IMR-90 (cell line): ENCODE measurements around the gene HS6ST2. TPM values are rescaled to one million over a fixed set of nuclear protein-coding genes. Genes with fewer than 3 reads are reported as not detected.

Source experiments
- ATAC-seq: fragments of 200-7000 bp; cut with Tn5 transposase; 2 replicates; pipeline ENCODE4 v1.9.1; 2020; ENCODE audit warnings: low read depth, mild to moderate bottlenecking, moderate library complexity
- BruUV-seq: library from RNA; stranded (reverse); fragments of 400-500 nt; replicated peaks from 2 replicates; lab custom pipeline; 2021; lab: Mats Ljungman, UMichigan
- CTCF ChIA-PET: fragments of 300-600 bp; formaldehyde crosslinking; extraction: SDS; loops from one replicate; lab custom pipeline; 2021; ENCODE audit warnings: antibody characterized with exemption; lab: Yijun Ruan, JAX
- POLR2A ChIA-PET: fragments of 300-600 bp; sonication (Branson Sonifier 250); formaldehyde crosslinking; loops from one replicate; lab custom pipeline; 2022; ENCODE audit warnings: antibody characterized with exemption; ENCODE audit not compliant: unreplicated experiment; lab: Charles Lee
- DNase-seq: peaks from one replicate; pipeline ENCODE4 v3.0.0; 2013
- H2AFZ ChIP-seq: replicated peaks from 2 replicates; pipeline ENCODE3; 2013; ENCODE audit warnings: low read length, mild to moderate bottlenecking; ENCODE audit not compliant: poor library complexity
- H2AK5ac ChIP-seq: 2 replicates; pipeline ENCODE4 v1.6.1; 2013; ENCODE audit warnings: low read depth, low read length, inconsistent platforms
- H2AK9ac ChIP-seq: replicated peaks from 2 replicates; pipeline ENCODE3; 2013; ENCODE audit warnings: mild to moderate bottlenecking, low read depth, low read length, moderate library complexity; ENCODE audit not compliant: poor library complexity
- H2BK120ac ChIP-seq: 2 replicates; pipeline ENCODE4 v1.6.1; 2013; ENCODE audit warnings: low read depth, low read length, inconsistent platforms
- H2BK15ac ChIP-seq: 3 replicates; pipeline ENCODE4 v1.6.1; 2013; ENCODE audit warnings: low read depth, low read length, inconsistent platforms
- H2BK20ac ChIP-seq: 2 replicates; pipeline ENCODE4 v1.6.1; 2013; ENCODE audit warnings: low read depth, mild to moderate bottlenecking, inconsistent platforms, low read length, moderate library complexity
- H2BK5ac ChIP-seq: 2 replicates; pipeline ENCODE4 v1.6.1; 2013; ENCODE audit warnings: mild to moderate bottlenecking, low read depth, low read length, inconsistent platforms; ENCODE audit not compliant: poor library complexity, severe bottlenecking
- H3K14ac ChIP-seq: replicated peaks from 2 replicates; pipeline ENCODE4 v1.6.1; 2013; ENCODE audit warnings: low read depth, low read length, inconsistent platforms
- H3K18ac ChIP-seq: 2 replicates; pipeline ENCODE4 v1.6.1; 2013; ENCODE audit warnings: low read depth, low read length, control low read depth
- H3K23ac ChIP-seq: 2 replicates; pipeline ENCODE4 v1.6.1; 2013; ENCODE audit warnings: low read depth, low read length, inconsistent platforms
- H3K27ac ChIP-seq: 2 replicates; pipeline ENCODE4 v1.5.1; 2013; ENCODE audit warnings: mild to moderate bottlenecking, control low read depth, low read length; ENCODE audit not compliant: insufficient read depth
- H3K27me3 ChIP-seq: 2 replicates; pipeline ENCODE4 v1.6.1; 2013; ENCODE audit warnings: low read length; ENCODE audit not compliant: control insufficient read depth, insufficient read depth
- H3K36me3 ChIP-seq: 2 replicates; pipeline ENCODE4 v1.6.1; 2013; ENCODE audit warnings: low read length, mixed read lengths; ENCODE audit not compliant: control insufficient read depth, insufficient read depth
- H3K4ac ChIP-seq: 2 replicates; pipeline ENCODE4 v1.6.1; 2013; ENCODE audit warnings: low read depth, low read length, inconsistent platforms
- H3K4me1 ChIP-seq: 2 replicates; pipeline ENCODE4 v1.6.1; 2013; ENCODE audit warnings: low read length, mixed read lengths; ENCODE audit not compliant: control insufficient read depth, insufficient read depth
- H3K4me2 ChIP-seq: 2 replicates; pipeline ENCODE4 v1.6.1; 2013; ENCODE audit warnings: low read depth, mild to moderate bottlenecking, control low read depth, low read length, moderate library complexity
- H3K4me3 ChIP-seq: 2 replicates; pipeline ENCODE4 v1.5.1; 2013; ENCODE audit warnings: low read depth, mild to moderate bottlenecking, control low read depth, low read length, moderate library complexity; ENCODE audit not compliant: insufficient read depth
- H3K56ac ChIP-seq: 2 replicates; pipeline ENCODE4 v1.6.1; 2013; ENCODE audit warnings: low read length, inconsistent platforms; ENCODE audit not compliant: insufficient read depth; ENCODE audit errors: extremely low read depth
- H3K79me1 ChIP-seq, 2 experiments: 2 replicates each; pipeline ENCODE4 v1.6.1; 2013; ENCODE audit warnings: low read length in 2 of 2, inconsistent platforms in 1 of 2, low read depth in 1 of 2
- H3K9ac ChIP-seq: 2 replicates; pipeline ENCODE4 v1.6.1; 2013; ENCODE audit warnings: low read depth, low read length, control low read depth
- H3K9me1 ChIP-seq: 2 replicates; pipeline ENCODE4 v1.6.1; 2013; ENCODE audit warnings: low read length, inconsistent platforms; ENCODE audit not compliant: insufficient read depth
- H3K9me3 ChIP-seq: 2 replicates; pipeline ENCODE4 v1.6.1; 2013; ENCODE audit warnings: low read length; ENCODE audit not compliant: control insufficient read depth, insufficient read depth
- H4K20me1 ChIP-seq: 2 replicates; pipeline ENCODE4 v1.6.1; 2013; ENCODE audit warnings: low read length, inconsistent platforms; ENCODE audit not compliant: insufficient read depth
- H4K5ac ChIP-seq: 2 replicates; pipeline ENCODE4 v1.6.1; 2013; ENCODE audit warnings: mild to moderate bottlenecking, low read depth, low read length, control low read depth
- H4K8ac ChIP-seq, 2 experiments: 2 replicates each; pipeline ENCODE4 v1.6.1; 2013; ENCODE audit warnings: low read depth in 2 of 2, low read length in 2 of 2, control low read depth in 1 of 2, inconsistent platforms in 1 of 2
- H4K91ac ChIP-seq: 2 replicates; pipeline ENCODE4 v1.6.1; 2013; ENCODE audit warnings: low read depth, low read length, inconsistent platforms; ENCODE audit not compliant: insufficient read depth
- FOS ChIP-seq: fragments of 150-350 bp; IDR thresholded peaks from 2 replicates; pipeline ENCODE4 v1.6.1; 2016; ENCODE audit warnings: low read depth, low read length
- WGBS, 2 experiments: methylation state at CpG; one replicate each; pipeline versions ENCODE4 v1.1.5 to v1.1.7; 2013; ENCODE audit warnings: missing lambda C conversion rate in 2 of 2; ENCODE audit not compliant: insufficient read length in 1 of 2; ENCODE audit errors: extremely low coverage in 2 of 2; 5-methylcytosine and 5-hydroxymethylcytosine counted together
- dilution Hi-C: fragments of 300-500 bp; cut with HindIII; formaldehyde crosslinking; loops from one replicate; pipeline ENCODE4 v1.14.3; 2018; ENCODE audit warnings: low sequenced_read_pairs; ENCODE audit not compliant: unreplicated experiment
- in situ Hi-C: fragments of 300-500 bp; cut with MboI; formaldehyde crosslinking; loops from 3 replicates; pipeline ENCODE4 v1.14.3; 2019; ENCODE audit warnings: low sequenced_read_pairs, inconsistent platforms, mixed read lengths
- intact Hi-C: fragments of 100-400 bp; cut with micrococcal nuclease; formaldehyde crosslinking; loops from 2 replicates; pipeline ENCODE4 v1.10.0; 2022
- polyA plus RNA-seq, 3 experiments: library from polyadenylated mRNA; depleted of rRNA; stranded (reverse); fragments of >200 nt; gene quantifications; 2 replicates each; pipeline ENCODE4 v1.2.3, GENCODE V29; 2012; ENCODE audit warnings: low replicate concordance in 1 of 3
- total RNA-seq: library from RNA; depleted of rRNA; stranded (reverse); fragments of >200 nt; gene quantifications from 2 replicates; pipeline ENCODE4 v1.2.3, GENCODE V29; 2012

HS6ST2 gene
- total and polyA plus RNA-seq, 2 of the 4 experiments (the other 2 are of a cell fraction), result not detected

DNA sequence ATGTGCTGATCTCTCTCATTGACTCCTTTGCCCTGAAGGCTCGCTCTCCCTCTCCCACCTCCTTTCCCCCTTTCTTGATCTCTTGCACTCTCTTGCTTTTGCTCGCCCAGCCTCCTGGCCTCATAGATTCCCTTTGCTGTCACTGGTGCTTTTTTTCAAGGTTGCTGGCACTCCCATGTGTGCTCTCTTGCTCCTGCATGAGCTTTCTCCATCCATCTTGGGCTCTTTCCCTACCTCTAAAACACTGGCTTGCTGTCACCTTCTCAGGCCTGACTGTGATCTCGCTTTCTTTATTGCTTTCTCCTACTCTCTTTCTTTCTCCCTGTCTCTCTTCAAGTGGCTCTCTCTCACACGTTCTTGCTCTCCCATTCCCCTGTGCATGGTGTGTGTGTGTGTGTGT is 202.0 kb downstream of the HS6ST2 start:
- H3K27ac ChIP-seq, result no peak overlapping the region
- in situ Hi-C loops, result no loop called here

More for the DNA sequence above, 202.0 kb downstream of the HS6ST2 start:
- H4K8ac ChIP-seq, result no peak overlapping the region
- no peak overlapping the region for H3K4me2 ChIP-seq
- no peak overlapping the region for H2BK120ac ChIP-seq
- no peak overlapping the region for H2BK15ac ChIP-seq
- no peaks in the 10 kb centered on the region for H3K36me3 ChIP-seq
- no peak overlapping the region for H2AK5ac ChIP-seq
- 33% methylated on average over 2 of the region's 4 CpGs; no CpG with 5 or more reads in 1 of the 2 experiments for WGBS, 2 experiments
- H4K5ac ChIP-seq, result no peak overlapping the region
- no peak overlapping the region for H3K14ac ChIP-seq
- no peaks in the 10 kb centered on the region for H3K79me1 ChIP-seq
- H4K20me1 ChIP-seq, result no peaks in the 10 kb centered on the region
- H3K9me3 ChIP-seq, result no peaks in the 10 kb centered on the region
- intact Hi-C loops (no loop called here), dilution Hi-C loops (no loop called here)
- no peak overlapping the region for H3K18ac ChIP-seq
- ChIA-PET CTCF (no interaction called here), POLR2A (no interaction called here)
- no peak for DNase-seq
- H3K4ac ChIP-seq, result no peak overlapping the region
- no peaks in the 10 kb centered on the region for H3K9me1 ChIP-seq
- no peak overlapping the region for H3K23ac ChIP-seq
- TF ChIP-seq FOS, result no peak
- no peak overlapping the region for H3K4me3 ChIP-seq
- no peak overlapping the region for H4K91ac ChIP-seq
- H2AFZ ChIP-seq, result no peak overlapping the region
- peaks cover 6% of the 10 kb centered on the region for H3K27me3 ChIP-seq
- H3K56ac ChIP-seq, result no peak overlapping the region
- H3K9ac ChIP-seq, result no peak overlapping the region
- no peak overlapping the region for H2BK5ac ChIP-seq
- H3K4me1 ChIP-seq, result no peaks in the 10 kb centered on the region
- no peak overlapping the region for H2AK9ac ChIP-seq
- BruUV-seq, result no TSS peak
- no peak for ATAC-seq
- H2BK20ac ChIP-seq, result no peak overlapping the region
